NCI-H1417 treated with DMSO at 0.1 percent for 48 hours (cell line): Measurements from ENCODE around the gene TM2D1.
A peak's percentile ranks its signal among the peaks of the same experiment; 100 is the strongest.
"Not testable (repeated sequence)": the region's sequence is repeated elsewhere in the genome, so short reads cannot be mapped to it uniquely, and the experiment has no call there.

Source experiments
- DNase-seq: peaks from one replicate; lab custom pipeline; 2025; lab: John Stamatoyannopoulos, UW

TM2D1 gene

GRCh38 chr1:61724813-61725694 is at the start of gene TM2D1:
Gene TM2D1 (minus strand): TSS chr1:61725141. CDS start chr1:61725120, 21 bp downstream.
- DNase-seq: peak; percentile 81

- no peak for DNase-seq
Measured at GRCh38 chr1:61770131-61770530, 45.2 kb upstream of the TM2D1 start.

- DNase-seq: no peak
Measured at GRCh38 chr1:61757950-61758349, 33.0 kb upstream of the TM2D1 start.

GRCh38 chr1:61756773-61757172 is 31.8 kb upstream of the TM2D1 start:
- DNase-seq: no peak

DNA sequence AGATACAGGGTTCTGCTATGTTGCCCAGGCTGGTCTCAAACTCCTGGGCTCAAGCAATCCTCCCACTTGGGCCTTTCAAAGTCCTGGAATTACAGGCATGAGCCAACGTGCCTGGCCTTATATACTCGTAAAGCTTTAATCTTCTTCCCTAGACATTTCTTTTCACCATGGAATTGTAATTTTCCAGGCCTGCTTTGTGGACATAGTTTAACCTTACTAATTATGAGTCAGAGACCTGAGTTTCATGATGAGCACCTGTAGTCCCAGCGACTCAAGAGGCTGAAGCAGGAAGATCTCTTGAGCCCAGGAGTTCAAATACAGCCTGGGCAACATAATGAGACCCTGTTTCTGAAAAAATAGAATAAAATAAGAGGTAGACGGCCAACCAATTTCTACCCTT is 29.6 kb upstream of the TM2D1 start:
- DNase-seq: no peak

DNA sequence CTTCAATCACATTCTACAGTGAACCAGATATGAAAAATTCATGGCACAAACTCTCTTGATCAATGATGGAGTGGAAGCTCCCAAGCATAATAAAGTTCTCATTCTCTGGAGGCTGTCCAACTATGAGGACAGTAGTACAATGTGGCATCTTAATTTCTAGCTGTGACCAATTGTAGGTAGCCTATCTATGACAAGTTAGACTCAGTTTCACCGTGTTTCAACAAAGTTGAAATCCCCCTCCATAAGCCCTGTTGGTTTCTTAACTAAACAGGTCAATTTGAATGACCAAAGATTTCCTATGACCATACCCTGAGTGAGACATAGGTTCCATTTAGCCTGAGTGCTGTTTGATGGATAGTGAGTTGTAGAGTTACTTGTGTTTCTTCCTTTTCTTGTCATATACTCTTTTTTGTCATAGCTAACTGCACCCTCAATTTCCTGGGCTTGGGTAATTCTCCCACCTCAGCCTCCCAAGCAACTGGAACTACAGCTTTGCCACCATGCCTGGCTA is 29.1 kb upstream of the TM2D1 start:
- no peak for DNase-seq

DNA sequence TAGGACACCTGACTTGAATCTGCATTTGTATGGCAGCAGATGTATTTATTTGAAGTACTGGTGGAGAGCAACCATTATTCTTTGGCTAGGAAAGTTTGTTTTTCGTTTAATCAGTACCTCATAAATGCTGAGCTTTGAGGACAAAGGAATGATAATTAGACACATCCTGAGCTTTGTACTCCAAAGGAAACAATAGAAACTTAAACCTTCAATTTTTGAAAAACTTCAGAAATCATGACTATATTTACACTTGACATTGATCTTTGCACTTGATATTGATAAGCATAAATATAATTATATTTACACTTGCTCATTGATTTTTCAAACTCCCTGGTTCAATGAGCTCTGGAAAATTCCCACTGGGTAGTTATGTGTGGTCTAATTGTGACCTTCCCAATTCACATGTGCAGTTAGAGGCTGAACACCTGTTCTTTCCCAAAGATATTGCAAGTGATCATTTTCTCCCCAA is 28.0 kb upstream of the TM2D1 start:
- no peak for DNase-seq

GRCh38 chr1:61749574-61749973 is 24.6 kb upstream of the TM2D1 start:
- no peak for DNase-seq

DNA sequence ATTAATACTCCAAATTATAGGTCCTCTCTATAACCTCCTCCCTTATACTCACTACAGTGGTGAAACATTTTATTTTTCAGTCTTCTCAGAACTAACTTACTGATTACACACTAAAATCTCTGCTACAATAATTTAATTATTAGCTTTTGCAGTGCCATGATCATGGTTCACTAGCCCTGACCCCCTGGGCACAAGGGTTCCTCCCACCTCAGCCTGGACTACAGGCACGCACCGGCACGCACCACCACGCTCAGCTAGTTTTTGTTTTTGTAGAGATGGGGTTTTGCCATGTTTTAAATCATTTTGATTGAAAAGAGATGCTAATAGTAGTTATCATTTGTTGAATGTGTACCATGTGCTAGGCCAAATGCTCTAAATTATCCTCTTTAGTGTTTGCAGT is 23.6 kb upstream of the TM2D1 start:
- DNase-seq: no peak

DNA sequence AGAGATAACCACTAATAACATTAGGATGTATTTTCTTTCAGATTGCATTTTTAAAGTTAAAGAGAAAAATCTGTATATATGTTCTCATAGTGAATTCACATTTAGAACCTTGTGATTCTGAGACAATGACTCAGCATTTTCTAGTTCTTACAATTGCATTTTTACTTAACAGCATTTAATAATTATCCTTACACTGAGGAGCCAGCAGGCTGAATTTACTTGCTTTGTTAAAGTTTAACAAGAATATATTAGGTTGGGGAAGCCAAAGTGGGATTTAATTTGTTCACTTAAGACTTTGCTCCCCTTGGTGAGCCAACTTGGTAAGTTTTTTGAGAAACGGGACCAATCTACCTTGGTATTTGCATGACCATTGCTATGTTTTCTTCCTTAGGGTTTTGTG is 21.9 kb upstream of the TM2D1 start:
- DNase-seq: no peak

DNA sequence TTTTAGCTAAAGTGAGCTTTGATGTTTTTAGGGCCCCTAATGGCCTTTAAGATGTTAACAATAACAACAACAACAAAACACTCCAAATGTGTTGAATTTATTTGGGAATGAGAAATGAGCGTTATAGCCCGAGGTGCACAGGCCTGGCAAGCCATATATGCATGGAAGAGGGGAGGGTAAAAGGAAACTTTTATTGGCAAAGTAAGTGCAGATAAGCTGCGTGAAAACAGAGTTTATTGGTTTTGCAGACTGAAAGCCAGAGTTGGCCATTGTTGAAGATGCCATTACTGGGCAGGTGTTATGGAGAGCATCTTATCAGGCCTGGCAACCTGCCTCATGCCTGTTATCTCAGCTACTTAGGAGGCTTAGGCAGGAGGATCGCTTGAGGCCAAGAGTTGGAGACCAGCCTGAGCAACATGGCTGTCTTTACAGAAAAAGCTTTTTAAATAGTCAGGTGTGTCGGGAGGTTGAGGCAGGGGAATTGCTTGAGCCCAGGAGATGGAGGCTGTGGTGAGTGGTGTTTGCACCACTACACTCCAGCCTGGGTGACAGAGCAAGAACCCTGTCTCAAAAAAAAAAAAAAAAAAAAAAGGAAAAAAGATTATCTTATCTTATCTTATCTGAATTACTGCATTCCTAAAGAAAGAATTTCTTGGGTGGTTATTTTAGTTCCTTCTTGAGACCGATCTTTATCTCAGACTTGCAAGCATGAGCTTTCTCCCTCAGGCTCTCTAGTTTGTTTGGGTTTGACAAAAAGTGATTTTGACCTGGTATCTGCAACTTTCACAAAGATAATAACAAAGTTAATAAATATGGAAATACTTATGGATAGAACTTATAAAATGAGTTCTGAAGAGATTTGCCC is 19.0 kb upstream of the TM2D1 start:
- DNase-seq: no peak

GRCh38 chr1:61743431-61743705 is 18.4 kb upstream of the TM2D1 start:
- DNase-seq: no peak

DNA sequence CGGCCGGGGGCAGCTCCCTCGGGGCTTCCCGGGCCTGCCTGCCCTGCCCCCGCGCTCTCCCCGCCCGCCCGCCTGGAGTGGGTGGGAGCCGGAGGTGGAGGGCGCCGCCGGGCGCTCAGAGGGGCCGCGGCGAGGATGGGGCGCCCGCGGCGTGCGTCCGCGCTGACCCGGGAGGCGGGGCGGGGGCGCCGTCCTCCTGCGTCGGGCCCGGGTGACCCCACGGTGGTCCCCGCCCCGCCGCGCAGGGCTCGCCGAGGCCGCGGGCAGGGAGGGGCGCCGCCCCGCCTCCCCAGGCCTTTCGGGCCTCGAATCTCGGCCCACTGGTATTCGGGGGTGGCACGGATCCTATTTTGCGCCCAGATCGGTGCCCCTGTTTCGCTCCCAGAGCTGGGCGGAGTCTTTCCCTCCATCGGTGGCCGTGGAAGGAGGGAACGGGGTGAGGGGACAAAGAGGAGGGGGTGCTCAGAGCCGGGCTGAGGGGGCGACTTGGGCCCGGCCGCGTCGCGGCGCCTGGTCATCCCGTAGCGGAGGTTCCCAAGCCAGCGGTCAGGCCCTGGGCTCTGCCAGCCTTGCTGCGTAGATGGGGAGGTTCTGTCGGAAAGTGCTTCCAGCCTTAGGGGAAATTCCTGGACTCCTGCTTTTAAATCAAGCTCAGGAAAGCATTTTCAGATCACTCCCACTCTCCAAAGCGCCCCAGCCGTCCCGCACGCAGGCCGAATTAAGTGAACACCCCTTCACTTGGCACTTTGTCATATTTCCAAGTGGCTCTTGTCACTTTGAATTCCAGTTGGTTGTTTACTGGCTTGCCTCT is 17.9 kb upstream of the TM2D1 start:
- no peak for DNase-seq

- DNase-seq: no peak
Measured at GRCh38 chr1:61741711-61742619, 17.0 kb upstream of the TM2D1 start, which contains the start of gene PATJ. Gene PATJ (plus strand): TSS chr1:61742480. CDS start chr1:61762893, 20,413 bp downstream.

DNA sequence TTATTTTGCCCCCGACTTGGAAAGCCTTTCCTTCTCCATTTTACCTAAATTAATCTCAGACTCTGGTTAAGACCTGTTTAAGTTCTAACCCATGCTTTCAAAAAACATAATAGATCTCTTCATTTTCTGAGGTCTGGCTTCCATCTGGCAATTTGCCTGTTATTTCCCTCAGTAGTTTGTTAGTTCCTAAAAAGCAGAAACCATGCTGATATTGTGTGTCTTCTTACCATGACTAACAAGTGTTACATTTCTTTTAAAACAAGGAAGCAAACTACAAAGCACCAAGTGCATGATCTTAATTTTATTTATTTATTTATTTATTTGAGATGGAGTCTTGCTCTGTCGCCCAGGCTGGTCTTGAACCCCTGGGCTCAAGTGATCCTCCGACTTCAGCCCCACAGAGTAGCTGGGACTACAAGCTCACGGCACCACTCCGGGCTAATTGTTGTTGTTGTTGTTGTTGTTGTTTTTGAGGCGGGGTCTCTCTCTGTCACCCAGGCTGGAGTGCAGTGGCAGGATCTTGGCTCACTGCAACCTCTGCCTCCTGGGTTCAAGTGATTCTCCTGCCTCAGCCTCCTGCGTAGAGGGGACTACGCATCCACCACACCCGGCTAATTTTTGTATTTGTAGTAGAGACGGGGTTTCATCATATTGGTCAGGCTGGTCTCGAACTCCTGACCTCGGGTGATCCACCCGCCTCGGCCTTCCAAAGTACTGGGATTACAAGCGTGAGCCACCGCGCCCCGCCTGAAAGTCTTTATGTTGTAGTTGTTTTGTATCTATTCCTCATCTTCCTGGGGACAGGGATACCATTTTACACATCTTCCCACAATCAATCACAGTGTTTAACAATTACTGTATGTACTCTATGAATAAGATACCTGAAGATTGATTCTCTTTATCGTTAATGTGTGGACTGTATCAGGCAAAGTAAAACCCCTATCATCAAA is 16.1 kb upstream of the TM2D1 start:
- DNase-seq: no peak

DNA sequence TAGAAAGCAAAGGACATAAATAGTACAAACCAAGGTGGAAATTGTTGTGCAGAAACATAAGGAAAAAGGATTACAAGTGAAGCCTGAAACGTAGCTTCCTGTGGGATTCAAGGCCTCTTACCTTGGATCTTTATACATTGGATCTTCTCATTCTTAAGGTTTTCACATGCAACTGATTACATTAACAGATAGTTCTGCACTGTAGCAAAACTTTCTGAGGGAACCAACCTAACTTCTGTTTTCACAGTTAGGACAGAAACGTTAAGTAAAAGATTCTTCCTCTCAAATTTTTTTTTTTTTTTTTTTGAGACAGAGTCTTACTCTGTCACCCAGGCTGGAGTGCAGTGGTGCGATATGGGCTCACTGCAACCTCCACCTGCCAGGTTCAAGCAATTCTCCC is 7.8 kb upstream of the TM2D1 start:
- DNase-seq: no peak

DNA sequence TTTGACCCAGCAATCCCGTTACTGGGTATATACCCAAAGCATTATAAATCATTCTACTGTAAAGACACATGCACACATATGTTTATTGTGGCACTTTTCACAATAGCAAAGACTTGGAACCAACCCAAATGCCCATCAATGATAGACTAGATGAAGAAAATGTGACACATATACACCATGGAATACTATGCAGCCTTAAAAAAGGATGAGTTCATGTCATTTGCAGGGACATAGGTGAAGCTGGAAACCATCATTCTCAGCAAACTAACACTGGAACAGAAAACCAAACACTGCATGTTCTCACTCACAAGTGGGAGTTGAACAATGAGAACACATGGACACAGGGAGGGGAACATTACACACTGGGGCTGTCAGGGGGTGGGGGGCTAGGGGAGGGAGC is 5.7 kb upstream of the TM2D1 start:
- DNase-seq: not testable (repeated sequence)

DNA sequence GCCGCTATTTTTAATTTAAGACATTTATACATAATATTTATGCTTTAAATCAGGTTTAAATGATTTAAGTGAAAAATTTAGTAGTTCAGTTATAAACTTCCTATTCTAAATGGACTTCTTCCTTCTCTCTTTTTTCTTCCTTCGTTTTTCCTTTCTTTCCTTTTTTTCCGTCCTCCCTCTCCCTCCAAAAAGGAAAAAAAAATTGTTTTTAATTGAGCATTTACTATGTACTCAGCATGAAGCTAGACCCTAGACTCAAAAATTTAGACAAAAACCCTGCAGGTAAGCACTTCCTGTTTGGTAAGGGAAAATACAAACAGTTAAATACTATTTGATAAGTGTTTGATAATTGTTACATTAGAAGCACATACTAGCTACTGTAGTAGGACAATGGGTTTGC is 2.6 kb upstream of the TM2D1 start:
- no peak for DNase-seq

- no peak for DNase-seq
Measured at GRCh38 chr1:61724506-61724812, 482 bp downstream of the TM2D1 start.
